SK-N-MC (cell line): ENCODE results near the gene ZP1.
A peak's percentile ranks its signal among the peaks of the same experiment; 100 is the strongest.
"Not testable (repeated sequence)": the region's sequence is repeated elsewhere in the genome, so short reads cannot be mapped to it uniquely, and the experiment has no call there.

Source experiments
- DNase-seq: peaks from one replicate; pipeline ENCODE4 v3.0.0-alpha.2; 2011; ENCODE audit warnings: low read depth, low spot score
- H3K27ac ChIP-seq: fragments of 200-600 bp; sonication (generic); 2 replicates; pipeline ENCODE4 v1.5.1; 2016; ENCODE audit warnings: mixed run types
- H3K36me3 ChIP-seq: fragments of 200-600 bp; sonication (generic); 2 replicates; pipeline ENCODE4 v1.6.1; 2017; ENCODE audit warnings: antibody characterized with exemption, low read length, mixed read lengths; ENCODE audit not compliant: insufficient read depth
- H3K4me3 ChIP-seq: fragments of 200-600 bp; sonication (generic); 2 replicates; pipeline ENCODE4 v1.5.1; 2016
- H3K9ac ChIP-seq: fragments of 200-600 bp; sonication (generic); 2 replicates; pipeline ENCODE4 v1.8.0; 2017; ENCODE audit warnings: mixed run types, mixed read lengths; ENCODE audit not compliant: insufficient read length
- H3K9me3 ChIP-seq: fragments of 200-600 bp; sonication (generic); 2 replicates; pipeline ENCODE4 v1.6.1; 2017; ENCODE audit warnings: low read depth, mild to moderate bottlenecking, antibody characterized with exemption, low read length, moderate library complexity, mixed read lengths
- EZH2 ChIP-seq: fragments of 200-600 bp; sonication (generic); IDR thresholded peaks from one replicate; pipeline ENCODE4 v1.6.1; 2017; ENCODE audit warnings: antibody characterized with exemption
- FOXP2 ChIP-seq: optimal IDR thresholded peaks from 2 replicates; pipeline ENCODE3; 2011; ENCODE audit warnings: mild to moderate bottlenecking, moderate library complexity; ENCODE audit not compliant: insufficient read depth; ENCODE audit errors: extremely low read length, control extremely low read depth
- POLR2AphosphoS5 ChIP-seq: IDR thresholded peaks from 2 replicates; pipeline ENCODE4 v1.6.1; 2012; ENCODE audit warnings: mild to moderate bottlenecking, low read depth, low read length, borderline replicate concordance

Gene ZP1

GRCh38 chr11:60866911-60867870 lies at the start of gene ZP1:
Gene ZP1 (plus strand): TSS chr11:60867542. CDS start chr11:60867562, 20 bp downstream.
- Histone ChIP-seq H3K27ac (no peak within 1 kb of the TSS), H3K9ac (no peak within 1 kb of the TSS), H3K36me3 (no peaks in the 10 kb centered on the region), H3K4me3 (no peak within 1 kb of the TSS), H3K9me3 (no peaks in the 10 kb centered on the region)
- DNase-seq = no peak
- no peak for TF ChIP-seq FOXP2
- no peak for TF ChIP-seq EZH2
- TF ChIP-seq POLR2AphosphoS5 = no peak

- no peaks in the 10 kb centered on the region for H3K36me3 ChIP-seq
- DNase-seq = no peak
- no peaks in the 10 kb centered on the region for H3K9me3 ChIP-seq
- H3K27ac ChIP-seq = no peak overlapping the region
- no peak overlapping the region for H3K9ac ChIP-seq
- no peak for TF ChIP-seq EZH2
- no peak for TF ChIP-seq FOXP2
- TF ChIP-seq POLR2AphosphoS5 = no peak
- no peak overlapping the region for H3K4me3 ChIP-seq
These were observed 49.3 kb upstream of the ZP1 start for GRCh38 chr11:60818057-60818456.

GRCh38 chr11:60821827-60822599 lies 45.3 kb upstream of the ZP1 start:
- no peaks in the 10 kb centered on the region for H3K36me3 ChIP-seq
- TF ChIP-seq EZH2 = no peak
- TF ChIP-seq FOXP2 = no peak
- no peak for TF ChIP-seq POLR2AphosphoS5
- H3K9ac ChIP-seq = no peak overlapping the region
- DNase-seq = no peak
- H3K9me3 ChIP-seq = no peaks in the 10 kb centered on the region
- H3K27ac ChIP-seq = no peak overlapping the region
- H3K4me3 ChIP-seq = no peak overlapping the region

- H3K27ac ChIP-seq, H3K4me3 ChIP-seq, H3K36me3 ChIP-seq, DNase-seq, H3K9me3 ChIP-seq, H3K9ac ChIP-seq: not testable (repeated sequence)
These were observed 43.5 kb upstream of the ZP1 start for GRCh38 chr11:60823745-60824306.

GRCh38 chr11:60825118-60825517 lies 42.2 kb upstream of the ZP1 start:
- no peak overlapping the region for H3K4me3 ChIP-seq
- no peak for TF ChIP-seq POLR2AphosphoS5
- DNase-seq = no peak
- no peak overlapping the region for H3K27ac ChIP-seq
- H3K9me3 ChIP-seq = no peaks in the 10 kb centered on the region
- H3K9ac ChIP-seq = no peak overlapping the region
- no peaks in the 10 kb centered on the region for H3K36me3 ChIP-seq

GRCh38 chr11:60825790-60826189 lies 41.6 kb upstream of the ZP1 start:
- Histone ChIP-seq H3K36me3 (no peaks in the 10 kb centered on the region), H3K9me3 (no peaks in the 10 kb centered on the region), H3K27ac (no peak overlapping the region), H3K4me3 (no peak overlapping the region), H3K9ac (no peak overlapping the region)
- TF ChIP-seq EZH2 (no peak), FOXP2 (no peak), POLR2AphosphoS5 (no peak)
- no peak for DNase-seq

GRCh38 chr11:60830478-60831142 lies 36.7 kb upstream of the ZP1 start:
- H3K4me3 ChIP-seq = no peak overlapping the region
- no peak for DNase-seq
- H3K9ac ChIP-seq = no peak overlapping the region
- H3K27ac ChIP-seq = no peak overlapping the region
- H3K36me3 ChIP-seq = no peaks in the 10 kb centered on the region
- TF ChIP-seq EZH2 (no peak), POLR2AphosphoS5 (no peak), FOXP2 (no peak)
- H3K9me3 ChIP-seq = no peaks in the 10 kb centered on the region

- DNase-seq = peak; percentile 45
- H3K9ac ChIP-seq = no peak overlapping the region
- TF ChIP-seq FOXP2 = no peak
- no peak for TF ChIP-seq EZH2
These were observed 36.2 kb upstream of the ZP1 start for GRCh38 chr11:60831143-60831500.

More at GRCh38 chr11:60831143-60831500, 36.2 kb upstream of the ZP1 start:
- Histone ChIP-seq H3K27ac (no peak overlapping the region), H3K9me3 (no peaks in the 10 kb centered on the region), H3K36me3 (no peaks in the 10 kb centered on the region), H3K4me3 (no peak overlapping the region)
